ENCODE data around the gene CRYBG2. TPM values are rescaled to one million over a fixed set of nuclear protein-coding genes. Genes with fewer than 3 reads are reported as not detected.

Gene CRYBG2
- total and polyA plus RNA-seq, 2 of the 13 experiments (the other 11 are each of a cell fraction or from before 2014, with no cell fraction given): 1.3 to 2.9 TPM

DNA sequence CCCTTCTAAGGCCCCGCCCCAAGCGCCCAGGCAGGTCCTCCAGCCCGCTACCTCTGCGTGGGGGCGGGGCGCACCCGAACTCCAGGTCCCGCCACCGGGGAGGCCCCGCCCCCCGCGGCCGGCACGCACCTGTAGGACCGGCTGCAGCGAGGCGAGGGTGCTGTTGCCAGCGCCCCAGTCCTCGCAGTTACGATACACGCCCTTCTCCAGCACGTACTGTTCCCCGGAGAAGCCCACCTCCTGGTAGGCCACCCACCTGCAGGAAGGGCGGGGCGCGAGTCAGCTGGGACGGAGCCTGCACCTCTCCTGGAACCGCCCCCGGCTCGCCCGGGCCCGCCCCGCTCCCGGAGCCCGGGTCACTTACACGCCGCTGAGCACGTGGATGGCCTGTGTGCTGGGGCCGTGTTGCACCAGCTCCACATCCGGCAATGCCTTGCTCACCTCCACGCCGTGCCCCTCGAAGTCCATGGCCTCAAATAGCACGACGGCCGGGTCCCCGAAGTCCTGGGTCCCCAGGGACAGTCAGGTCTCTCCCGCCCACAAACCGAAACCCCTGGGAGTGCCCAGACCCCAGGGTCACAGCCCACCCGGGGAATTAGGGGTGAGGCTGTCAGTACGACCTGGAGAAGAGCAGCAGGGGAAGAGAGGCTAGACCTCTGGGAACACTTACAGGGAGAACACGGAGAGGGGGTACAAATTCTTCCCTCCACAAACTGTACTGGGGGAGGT is 17.3 kb downstream of the CRYBG2 start:
- ATAC-seq (peak; percentile 27; the same call in 1 of the 3 replicates), FAIRE-seq (no peak), DNase-seq (ENCODE audit: low spot score) (no peak)
- 95% methylated on average over 46 of the region's 52 CpGs for WGBS (ENCODE audit: low lambda C conversion rate)
- H3K9me3 ChIP-seq (ENCODE audit: low read length): no peaks in the 10 kb centered on the region
- no peak overlapping the region for H3K9ac ChIP-seq (ENCODE audit: insufficient read depth, low read depth, low read length)
- peaks cover 23% of the 10 kb centered on the region for H3K4me1 ChIP-seq (ENCODE audit: insufficient read depth, low read length)
- no peak overlapping the region for H3K4me3 ChIP-seq (replicated peaks in 1 of 3; ENCODE audit: insufficient read depth in 1 of 3, low read depth in 2 of 3, low read length in 3 of 3)
- H3K27me3 ChIP-seq (ENCODE audit: control insufficient read depth in 1 of 2, insufficient read depth in 2 of 2, low read length in 2 of 2): no peaks in the 10 kb centered on the region
- no peaks in the 10 kb centered on the region for H3K36me3 ChIP-seq (replicated peaks in 1 of 2; ENCODE audit: control insufficient read depth in 1 of 2, insufficient read depth in 2 of 2, low read length in 2 of 2)
- no peak overlapping the region for H2AFZ ChIP-seq (ENCODE audit: low read length)
- intact Hi-C loops (cut with micrococcal nuclease; ENCODE audit: unreplicated experiment): no loop called here
- in situ Hi-C loops (cut with HindIII; ENCODE audit: extremely low pct_ligation_motif_present, low pct_unique_long_range_greater_than_20kb): no loop called here
- H3K4me2 ChIP-seq (ENCODE audit: low read depth, low read length): no peak overlapping the region
- H3K27ac ChIP-seq (ENCODE audit: extremely low read length, insufficient read depth, low read length): no peak overlapping the region
- CTCF ChIA-PET (ENCODE audit: low intra/inter-chr PET ratio, low total read pairs): no interaction called here
- no peaks in the 10 kb centered on the region for H3K79me2 ChIP-seq (ENCODE audit: insufficient read depth, low read length)
- POLR2A ChIA-PET: no interaction called here
- no TSS peak for BruUV-seq (replicated peaks)
- no peaks in the 10 kb centered on the region for H4K20me1 ChIP-seq (ENCODE audit: insufficient read depth, low read length)
- TF ChIP-seq ZFP37 (CRISPR knock-in tag; IDR thresholded peaks at IDR 0.05; ENCODE audit: borderline replicate concordance) (no peak), KLF15 (CRISPR knock-in tag; IDR thresholded peaks at IDR 0.05; ENCODE audit: borderline replicate concordance) (no peak), ZNF230 (CRISPR knock-in tag; IDR thresholded peaks at IDR 0.05) (no peak), ZMAT3 (CRISPR knock-in tag; conservative IDR thresholded peaks at IDR 0.05) (no peak), ZNF282 (IDR thresholded peaks at IDR 0.05; ENCODE audit: partially characterized antibody) (no peak), ZBTB8A (CRISPR knock-in tag; IDR thresholded peaks at IDR 0.05; ENCODE audit: borderline replicate concordance, low read depth) (no peak), SMC3 (IDR thresholded peaks at IDR 0.05; ENCODE audit: low read length) (no peak), FOXA1 (IDR thresholded peaks at IDR 0.05) (no peak), FOXA1 (CRISPR knock-in tag; IDR thresholded peaks at IDR 0.05) (no peak), NFKBIZ (CRISPR knock-in tag; IDR thresholded peaks at IDR 0.05) (no peak), TEAD2 (CRISPR knock-in tag; IDR thresholded peaks at IDR 0.05) (no peak), KAT8 (CRISPR knock-in tag; IDR thresholded peaks at IDR 0.05) (no peak), ZNF136 (CRISPR knock-in tag; IDR thresholded peaks at IDR 0.05; ENCODE audit: low read depth) (no peak)
- TF ChIP-seq, protein P1, sequence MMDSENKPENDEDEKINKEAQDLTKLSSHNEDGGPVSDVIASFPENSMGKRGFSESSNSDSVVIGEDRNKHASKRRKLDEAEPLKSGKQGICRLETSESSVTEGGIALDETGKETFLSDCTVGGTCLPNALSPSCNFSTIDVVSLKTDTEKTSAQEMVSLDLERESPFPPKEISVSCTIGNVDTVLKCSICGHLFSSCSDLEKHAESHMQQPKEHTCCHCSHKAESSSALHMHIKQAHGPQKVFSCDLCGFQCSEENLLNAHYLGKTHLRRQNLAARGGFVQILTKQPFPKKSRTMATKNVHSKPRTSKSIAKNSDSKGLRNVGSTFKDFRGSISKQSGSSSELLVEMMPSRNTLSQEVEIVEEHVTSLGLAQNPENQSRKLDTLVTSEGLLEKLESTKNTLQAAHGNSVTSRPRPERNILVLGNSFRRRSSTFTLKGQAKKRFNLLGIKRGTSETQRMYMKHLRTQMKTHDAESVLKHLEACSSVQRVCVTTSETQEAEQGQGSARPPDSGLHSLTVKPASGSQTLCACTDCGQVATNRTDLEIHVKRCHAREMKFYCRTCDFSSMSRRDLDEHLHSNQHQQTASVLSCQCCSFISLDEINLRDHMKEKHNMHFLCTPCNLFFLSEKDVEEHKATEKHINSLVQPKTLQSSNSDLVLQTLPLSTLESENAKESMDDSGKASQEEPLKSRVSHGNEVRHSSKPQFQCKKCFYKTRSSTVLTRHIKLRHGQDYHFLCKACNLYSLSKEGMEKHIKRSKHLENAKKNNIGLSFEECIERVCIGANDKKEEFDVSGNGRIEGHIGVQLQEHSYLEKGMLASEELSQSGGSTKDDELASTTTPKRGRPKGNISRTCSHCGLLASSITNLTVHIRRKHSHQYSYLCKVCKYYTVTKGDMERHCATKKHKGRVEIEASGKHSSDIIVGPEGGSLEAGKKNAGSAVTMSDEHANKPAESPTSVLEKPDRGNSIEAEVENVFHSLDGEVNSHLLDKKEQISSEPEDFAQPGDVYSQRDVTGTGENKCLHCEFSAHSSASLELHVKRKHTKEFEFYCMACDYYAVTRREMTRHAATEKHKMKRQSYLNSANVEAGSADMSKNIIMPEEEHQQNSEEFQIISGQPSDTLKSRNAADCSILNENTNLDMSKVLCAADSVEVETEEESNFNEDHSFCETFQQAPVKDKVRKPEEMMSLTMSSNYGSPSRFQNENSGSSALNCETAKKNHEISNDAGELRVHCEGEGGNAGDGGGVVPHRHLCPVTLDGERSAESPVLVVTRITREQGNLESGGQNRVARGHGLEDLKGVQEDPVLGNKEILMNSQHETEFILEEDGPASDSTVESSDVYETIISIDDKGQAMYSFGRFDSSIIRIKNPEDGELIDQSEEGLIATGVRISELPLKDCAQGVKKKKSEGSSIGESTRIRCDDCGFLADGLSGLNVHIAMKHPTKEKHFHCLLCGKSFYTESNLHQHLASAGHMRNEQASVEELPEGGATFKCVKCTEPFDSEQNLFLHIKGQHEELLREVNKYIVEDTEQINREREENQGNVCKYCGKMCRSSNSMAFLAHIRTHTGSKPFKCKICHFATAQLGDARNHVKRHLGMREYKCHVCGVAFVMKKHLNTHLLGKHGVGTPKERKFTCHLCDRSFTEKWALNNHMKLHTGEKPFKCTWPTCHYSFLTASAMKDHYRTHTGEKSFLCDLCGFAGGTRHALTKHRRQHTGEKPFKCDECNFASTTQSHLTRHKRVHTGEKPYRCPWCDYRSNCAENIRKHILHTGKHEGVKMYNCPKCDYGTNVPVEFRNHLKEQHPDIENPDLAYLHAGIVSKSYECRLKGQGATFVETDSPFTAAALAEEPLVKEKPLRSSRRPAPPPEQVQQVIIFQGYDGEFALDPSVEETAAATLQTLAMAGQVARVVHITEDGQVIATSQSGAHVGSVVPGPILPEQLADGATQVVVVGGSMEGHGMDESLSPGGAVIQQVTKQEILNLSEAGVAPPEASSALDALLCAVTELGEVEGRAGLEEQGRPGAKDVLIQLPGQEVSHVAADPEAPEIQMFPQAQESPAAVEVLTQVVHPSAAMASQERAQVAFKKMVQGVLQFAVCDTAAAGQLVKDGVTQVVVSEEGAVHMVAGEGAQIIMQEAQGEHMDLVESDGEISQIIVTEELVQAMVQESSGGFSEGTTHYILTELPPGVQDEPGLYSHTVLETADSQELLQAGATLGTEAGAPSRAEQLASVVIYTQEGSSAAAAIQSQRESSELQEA (CRISPR knock-in tag; IDR thresholded peaks at IDR 0.05; ENCODE audit: not compliant biosample characterization): no peak
- TF ChIP-seq, protein P2, sequence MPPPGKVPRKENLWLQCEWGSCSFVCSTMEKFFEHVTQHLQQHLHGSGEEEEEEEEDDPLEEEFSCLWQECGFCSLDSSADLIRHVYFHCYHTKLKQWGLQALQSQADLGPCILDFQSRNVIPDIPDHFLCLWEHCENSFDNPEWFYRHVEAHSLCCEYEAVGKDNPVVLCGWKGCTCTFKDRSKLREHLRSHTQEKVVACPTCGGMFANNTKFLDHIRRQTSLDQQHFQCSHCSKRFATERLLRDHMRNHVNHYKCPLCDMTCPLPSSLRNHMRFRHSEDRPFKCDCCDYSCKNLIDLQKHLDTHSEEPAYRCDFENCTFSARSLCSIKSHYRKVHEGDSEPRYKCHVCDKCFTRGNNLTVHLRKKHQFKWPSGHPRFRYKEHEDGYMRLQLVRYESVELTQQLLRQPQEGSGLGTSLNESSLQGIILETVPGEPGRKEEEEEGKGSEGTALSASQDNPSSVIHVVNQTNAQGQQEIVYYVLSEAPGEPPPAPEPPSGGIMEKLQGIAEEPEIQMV (CRISPR knock-in tag; IDR thresholded peaks at IDR 0.05; ENCODE audit: low read depth): no peak
